ENCODE results near the gene RAG1.

DNA sequence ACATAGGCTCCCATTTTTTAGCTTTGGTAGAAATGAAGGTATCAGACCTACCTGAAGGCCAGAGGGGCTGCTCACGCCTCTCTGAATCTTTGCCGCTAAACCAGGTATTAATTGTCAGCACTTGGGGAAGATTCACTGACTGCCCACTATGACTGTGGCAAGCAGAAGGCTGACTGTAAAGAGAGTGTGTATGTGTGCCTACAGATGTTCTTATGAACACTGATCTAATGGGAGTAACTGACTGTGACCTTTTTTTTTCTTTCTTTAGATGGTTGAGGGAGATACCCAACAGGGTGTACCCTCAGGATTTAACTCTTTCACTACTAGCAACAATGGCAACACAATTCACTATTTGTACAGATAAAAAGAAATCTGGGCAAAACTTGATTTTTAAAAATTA is 30.2 kb downstream of the RAG1 start, which contains the start of gene RAG2:
- TF ChIP-seq CTCF (IDR thresholded peaks at IDR 0.05), result no peak
- TF ChIP-seq POLR2AphosphoS5 (IDR thresholded peaks at IDR 0.05), result no peak
- no peak for TF ChIP-seq POLR2A (IDR thresholded peaks at IDR 0.05)
